Measurements from ENCODE around the gene CD38. TPM values are rescaled to one million over a fixed set of nuclear protein-coding genes. Genes with fewer than 3 reads are reported as not detected.
A peak's percentile ranks its signal among the peaks of the same experiment; 100 is the strongest.

CD38 gene
- total and polyA plus RNA-seq, 11 donors: 1.0 to 12.4 (median 2.8) TPM

DNA sequence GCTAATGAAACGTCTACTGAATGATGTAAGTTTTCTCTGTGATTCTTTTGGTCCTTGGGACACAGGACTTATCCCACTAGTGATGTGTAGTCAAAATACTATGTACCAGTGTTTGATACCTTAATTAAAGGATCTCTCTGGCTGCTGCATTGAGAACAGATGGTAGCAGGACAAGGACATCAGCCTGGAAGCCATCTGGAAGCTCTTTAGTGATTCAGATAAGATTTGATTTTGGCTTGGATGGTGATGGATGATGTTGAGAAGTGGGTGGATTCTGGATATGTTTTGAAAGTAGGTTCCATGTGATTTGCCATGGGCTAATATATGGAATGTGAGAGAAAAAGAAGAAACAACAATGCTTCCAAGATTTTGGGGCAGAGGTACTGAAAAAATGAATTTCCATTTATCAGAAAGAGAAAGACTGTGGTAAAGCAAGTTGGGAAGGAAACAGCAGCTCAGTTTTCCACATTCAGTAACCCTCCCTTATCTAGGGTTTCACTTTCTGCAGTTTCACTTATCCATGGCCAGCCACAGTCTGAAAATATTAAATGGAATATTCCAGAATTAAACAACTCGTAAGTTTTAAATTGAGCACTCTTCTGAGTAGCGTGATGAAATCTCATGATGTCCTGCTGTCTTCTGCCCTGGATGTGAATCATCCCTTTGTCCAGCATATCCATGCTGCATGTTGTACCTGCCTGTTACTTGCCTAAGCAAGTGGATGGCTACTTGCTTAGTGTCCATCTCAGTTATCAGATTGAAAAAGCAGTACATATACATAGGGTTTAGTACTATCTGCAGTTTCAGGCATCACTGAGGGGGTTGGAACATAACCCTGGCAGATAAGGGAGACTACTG lies 15.6 kb downstream of the CD38 start:
- Histone ChIP-seq H3K4me3 (peak overlapping the region in 1 of 12 donors; percentile 19), H3K9me3 (no peaks in the 10 kb centered on the region), H3K27ac (peak overlapping the region in 6 of 12 donors; percentile 16 to 50 (median 32)), H3K4me1 (peaks cover 0 to 22% (median 0%) of the 10 kb centered on the region in 12 donors), H3K27me3 (no peaks in the 10 kb centered on the region), H3K36me3 (no peaks in the 10 kb centered on the region)
- TF ChIP-seq, protein P1, sequence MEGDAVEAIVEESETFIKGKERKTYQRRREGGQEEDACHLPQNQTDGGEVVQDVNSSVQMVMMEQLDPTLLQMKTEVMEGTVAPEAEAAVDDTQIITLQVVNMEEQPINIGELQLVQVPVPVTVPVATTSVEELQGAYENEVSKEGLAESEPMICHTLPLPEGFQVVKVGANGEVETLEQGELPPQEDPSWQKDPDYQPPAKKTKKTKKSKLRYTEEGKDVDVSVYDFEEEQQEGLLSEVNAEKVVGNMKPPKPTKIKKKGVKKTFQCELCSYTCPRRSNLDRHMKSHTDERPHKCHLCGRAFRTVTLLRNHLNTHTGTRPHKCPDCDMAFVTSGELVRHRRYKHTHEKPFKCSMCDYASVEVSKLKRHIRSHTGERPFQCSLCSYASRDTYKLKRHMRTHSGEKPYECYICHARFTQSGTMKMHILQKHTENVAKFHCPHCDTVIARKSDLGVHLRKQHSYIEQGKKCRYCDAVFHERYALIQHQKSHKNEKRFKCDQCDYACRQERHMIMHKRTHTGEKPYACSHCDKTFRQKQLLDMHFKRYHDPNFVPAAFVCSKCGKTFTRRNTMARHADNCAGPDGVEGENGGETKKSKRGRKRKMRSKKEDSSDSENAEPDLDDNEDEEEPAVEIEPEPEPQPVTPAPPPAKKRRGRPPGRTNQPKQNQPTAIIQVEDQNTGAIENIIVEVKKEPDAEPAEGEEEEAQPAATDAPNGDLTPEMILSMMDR (IDR thresholded peaks at IDR 0.05): no peak
- TF ChIP-seq POLR2A (IDR thresholded peaks at IDR 0.05): no peak
- WGBS, 4 donors: 65 to 79% (median 74%) methylated on average over 3 of the region's 3 CpGs
- ATAC-seq: peak in 2 of 4 donors; percentile 32 to 39
- no peak for DNase-seq
- intact Hi-C loops (cut with DNase I): no loop called here

DNA sequence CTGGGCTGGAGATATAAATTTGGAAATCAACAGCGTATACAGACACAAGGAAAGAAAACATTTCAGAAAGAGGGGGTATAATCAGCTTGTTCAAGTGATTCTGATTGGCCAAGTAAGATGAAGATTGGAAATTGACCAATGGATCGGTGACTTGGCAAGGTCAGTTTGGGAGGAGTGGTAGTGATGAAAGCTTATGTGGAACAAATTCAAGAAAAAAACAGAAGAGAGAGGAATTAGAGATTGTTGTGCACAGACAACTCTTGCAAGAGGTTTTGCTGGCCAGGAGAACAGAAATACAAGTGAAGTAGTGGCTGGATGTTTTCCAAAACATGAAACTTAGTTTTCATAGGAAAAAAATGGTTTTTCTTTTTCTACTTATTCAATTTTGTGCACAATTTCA lies 16.3 kb downstream of the CD38 start:
- Histone ChIP-seq H3K4me1 (peaks cover 0 to 22% (median 0%) of the 10 kb centered on the region in 12 donors), H3K9me3 (no peaks in the 10 kb centered on the region), H3K36me3 (no peaks in the 10 kb centered on the region), H3K4me3 (peak overlapping the region in 1 of 12 donors; percentile 19), H3K27me3 (no peaks in the 10 kb centered on the region), H3K27ac (peak overlapping the region in 5 of 12 donors; percentile 16 to 50 (median 31))
- WGBS, 4 donors: 72 to 86% (median 80%) methylated on average over 2 of the region's 2 CpGs
- ATAC-seq: peak in 2 of 4 donors; percentile 10 to 37
- TF ChIP-seq POLR2A (IDR thresholded peaks at IDR 0.05): no peak
- TF ChIP-seq, protein P1 (IDR thresholded peaks at IDR 0.05): no peak
- intact Hi-C loops (cut with DNase I): no loop called here
- no peak for DNase-seq

DNA sequence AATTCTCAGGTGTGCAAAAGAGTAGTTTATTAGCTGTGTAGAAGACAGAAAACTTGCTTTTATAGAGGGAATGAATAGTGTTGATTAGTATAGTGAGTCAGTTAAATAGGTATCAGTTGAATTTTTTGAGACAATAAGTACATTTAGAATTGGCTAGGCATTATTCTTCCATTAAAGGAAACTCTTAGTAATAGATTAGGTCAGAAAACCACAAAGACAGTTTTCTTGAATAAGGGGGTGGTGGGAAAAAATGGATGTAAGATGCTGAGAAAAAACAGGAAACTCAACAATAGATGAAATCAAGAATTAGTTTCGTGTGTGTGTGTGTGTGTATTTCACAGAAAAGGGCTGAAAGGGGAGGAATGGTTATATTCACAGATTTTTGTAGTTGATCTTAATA lies 16.8 kb downstream of the CD38 start:
- intact Hi-C loops (cut with DNase I): no loop called here
- Histone ChIP-seq H3K27me3 (no peaks in the 10 kb centered on the region), H3K4me3 (no peak overlapping the region), H3K9me3 (no peaks in the 10 kb centered on the region), H3K27ac (no peak overlapping the region), H3K4me1 (peaks cover 0 to 22% (median 0%) of the 10 kb centered on the region in 12 donors), H3K36me3 (no peaks in the 10 kb centered on the region)
- TF ChIP-seq, protein P1 (IDR thresholded peaks at IDR 0.05): no peak
- no peak for TF ChIP-seq POLR2A (IDR thresholded peaks at IDR 0.05)
- WGBS, 4 donors: 57 to 68% (median 65%) methylated on average over 1 of the region's 1 CpG
- no peak for ATAC-seq
- DNase-seq: no peak

DNA sequence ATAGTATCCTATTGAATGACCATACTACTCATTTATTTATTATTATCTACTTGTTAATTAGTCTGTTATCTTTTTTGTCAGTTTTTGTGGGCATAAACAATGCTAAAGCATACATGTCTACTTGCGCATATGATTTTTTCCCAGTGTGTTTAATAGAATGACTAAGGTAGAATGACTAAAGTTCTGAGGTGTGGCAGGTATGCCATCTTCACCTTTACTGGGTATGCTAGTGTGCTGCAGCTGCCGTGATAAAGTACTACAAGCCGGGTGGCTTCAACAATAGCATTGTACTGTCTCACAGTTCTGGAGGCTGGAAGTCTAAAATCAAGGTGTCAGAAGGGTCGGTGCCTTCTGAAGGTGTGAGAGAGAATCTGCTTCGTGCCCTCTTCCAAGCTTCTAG lies 19.2 kb downstream of the CD38 start:
- Histone ChIP-seq H3K4me3 (no peak overlapping the region), H3K27me3 (no peaks in the 10 kb centered on the region), H3K36me3 (no peaks in the 10 kb centered on the region), H3K27ac (no peak overlapping the region), H3K9me3 (peaks cover 0 to 14% (median 0%) of the 10 kb centered on the region in 12 donors), H3K4me1 (peaks cover 0 to 21% (median 0%) of the 10 kb centered on the region in 12 donors)
- DNase-seq (no peak), ATAC-seq (no peak)
- WGBS, 4 donors: 72 to 92% (median 79%) methylated on average over 5 of the region's 5 CpGs
- intact Hi-C loops (cut with DNase I): no loop called here
- TF ChIP-seq POLR2A (IDR thresholded peaks at IDR 0.05): no peak
- TF ChIP-seq, protein P1 (IDR thresholded peaks at IDR 0.05): no peak

Measured in heart left ventricle (tissue), 16 donors.